GM06990 (cell line): Measurements from ENCODE around the gene KIF2A.

Experiments used
- DNase-seq: peaks from one replicate; pipeline ENCODE4 v3.0.0-alpha.2; 2011; ENCODE audit not compliant: insufficient read length; ENCODE audit errors: extremely low read depth
- H3K27me3 ChIP-seq: replicated peaks from 2 replicates; pipeline ENCODE4 v1.6.0; 2011; ENCODE audit warnings: low read length; ENCODE audit not compliant: control insufficient read depth, insufficient read depth
- H3K36me3 ChIP-seq: 2 replicates; pipeline ENCODE4 v1.5.1; 2011; ENCODE audit warnings: low read length; ENCODE audit not compliant: control insufficient read depth, insufficient read depth
- H3K4me3 ChIP-seq: replicated peaks from 2 replicates; pipeline ENCODE4 v1.5.1; 2011; ENCODE audit warnings: low read depth, mild to moderate bottlenecking, control low read depth, low read length
- TF ChIP-seq, protein P1 (sequence below): IDR thresholded peaks from 2 replicates; pipeline ENCODE4 v1.5.1; 2011; ENCODE audit warnings: low read length, control low read depth, mild to moderate bottlenecking, inconsistent platforms; ENCODE audit not compliant: insufficient read depth, poor library complexity, severe bottlenecking

KIF2A gene

DNA sequence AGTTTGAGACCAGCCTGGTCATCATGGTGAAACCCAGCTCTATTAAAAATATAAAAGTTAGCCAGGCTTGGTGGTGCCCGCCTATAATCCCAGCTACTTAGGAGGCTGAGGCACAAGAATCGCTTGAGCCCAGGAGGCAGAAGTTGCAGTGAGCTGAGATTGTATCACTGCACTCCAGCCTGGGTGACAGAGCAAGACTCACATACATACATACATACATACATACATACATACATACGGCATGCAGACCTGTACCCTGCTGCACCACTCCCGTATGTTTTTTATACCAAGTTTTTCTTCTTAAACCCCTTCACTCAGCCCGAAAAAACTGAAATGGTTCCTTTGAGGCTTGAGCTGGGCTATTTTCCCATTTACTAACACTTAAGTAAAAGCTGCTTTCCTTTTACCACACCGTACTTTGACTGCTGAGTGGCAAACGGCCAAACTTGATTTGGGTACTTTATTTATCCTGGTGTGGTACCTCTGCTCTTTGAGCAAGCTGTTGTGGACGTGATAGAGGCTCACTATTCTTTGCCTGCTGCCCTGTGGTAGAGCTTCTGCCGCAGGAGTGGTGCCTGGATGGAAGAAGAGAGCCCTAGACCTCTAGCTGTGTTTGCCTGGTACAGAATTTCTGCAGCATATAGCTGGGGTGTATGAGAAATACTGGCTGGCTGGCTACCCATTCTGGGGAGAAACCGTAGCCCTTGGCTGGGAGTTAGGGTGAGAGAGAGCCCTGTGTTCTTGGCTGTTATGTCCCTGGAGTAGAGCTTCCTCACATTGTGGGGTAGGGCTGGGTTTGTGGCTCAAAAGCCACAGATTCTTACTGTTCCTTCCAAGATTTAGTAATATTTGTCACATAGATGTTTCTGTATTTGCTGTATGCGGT, 126.0 kb downstream of the KIF2A start:
- no peak overlapping the region for H3K4me3 ChIP-seq
- H3K36me3 ChIP-seq: no peaks in the 10 kb centered on the region
- no peaks in the 10 kb centered on the region for H3K27me3 ChIP-seq
- no peak for DNase-seq
- TF ChIP-seq, protein P1, sequence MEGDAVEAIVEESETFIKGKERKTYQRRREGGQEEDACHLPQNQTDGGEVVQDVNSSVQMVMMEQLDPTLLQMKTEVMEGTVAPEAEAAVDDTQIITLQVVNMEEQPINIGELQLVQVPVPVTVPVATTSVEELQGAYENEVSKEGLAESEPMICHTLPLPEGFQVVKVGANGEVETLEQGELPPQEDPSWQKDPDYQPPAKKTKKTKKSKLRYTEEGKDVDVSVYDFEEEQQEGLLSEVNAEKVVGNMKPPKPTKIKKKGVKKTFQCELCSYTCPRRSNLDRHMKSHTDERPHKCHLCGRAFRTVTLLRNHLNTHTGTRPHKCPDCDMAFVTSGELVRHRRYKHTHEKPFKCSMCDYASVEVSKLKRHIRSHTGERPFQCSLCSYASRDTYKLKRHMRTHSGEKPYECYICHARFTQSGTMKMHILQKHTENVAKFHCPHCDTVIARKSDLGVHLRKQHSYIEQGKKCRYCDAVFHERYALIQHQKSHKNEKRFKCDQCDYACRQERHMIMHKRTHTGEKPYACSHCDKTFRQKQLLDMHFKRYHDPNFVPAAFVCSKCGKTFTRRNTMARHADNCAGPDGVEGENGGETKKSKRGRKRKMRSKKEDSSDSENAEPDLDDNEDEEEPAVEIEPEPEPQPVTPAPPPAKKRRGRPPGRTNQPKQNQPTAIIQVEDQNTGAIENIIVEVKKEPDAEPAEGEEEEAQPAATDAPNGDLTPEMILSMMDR: no peak

DNA sequence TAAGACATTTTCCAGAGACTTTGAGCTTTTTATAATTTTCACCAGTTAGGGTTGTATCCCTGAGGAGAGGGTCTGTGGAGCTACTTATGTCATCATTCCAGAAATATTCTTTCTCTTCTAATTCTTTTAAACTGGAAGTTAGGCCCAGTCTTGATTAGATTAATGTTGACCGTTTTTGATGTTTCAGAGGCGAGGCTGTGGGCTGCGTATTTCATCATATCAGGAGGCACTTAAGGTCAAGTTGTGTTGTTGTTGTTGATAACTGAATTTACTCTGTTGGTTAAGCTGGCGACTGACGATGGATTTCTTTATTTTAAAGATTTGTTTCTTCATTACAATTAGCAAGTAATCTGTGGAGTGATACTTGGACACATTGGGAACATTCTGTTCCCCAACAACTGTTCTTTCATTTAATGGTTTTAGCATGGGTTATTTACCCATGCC, 126.6 kb downstream of the KIF2A start:
- no peak overlapping the region for H3K4me3 ChIP-seq
- DNase-seq: no peak
- H3K36me3 ChIP-seq: no peaks in the 10 kb centered on the region
- TF ChIP-seq, protein P1: no peak
- H3K27me3 ChIP-seq: no peaks in the 10 kb centered on the region
